HuH-7.5 (cell line): ENCODE measurements around the gene NAALADL1.
"Not testable (repeated sequence)": the region's sequence is repeated elsewhere in the genome, so short reads cannot be mapped to it uniquely, and the experiment has no call there.

Source experiments
- DNase-seq: peaks from one replicate; pipeline ENCODE4 v3.0.0; 2011; ENCODE audit warnings: low spot score

NAALADL1 gene

GRCh38 chr11:65047581-65048422, 10.6 kb downstream of the NAALADL1 start:
- DNase-seq, result no peak

- DNase-seq, result no peak
These were observed 12.6 kb downstream of the NAALADL1 start for GRCh38 chr11:65045728-65046127.

GRCh38 chr11:65045061-65045460, 13.3 kb downstream of the NAALADL1 start:
- DNase-seq, result no peak

- no peak for DNase-seq
These were observed 14.4 kb downstream of the NAALADL1 start for GRCh38 chr11:65043881-65044501.

- no peak for DNase-seq
These were observed 15.5 kb downstream of the NAALADL1 start for GRCh38 chr11:65042891-65043290.

- DNase-seq, result peak; percentile 95
These were observed 17.3 kb downstream of the NAALADL1 start, which contains the start of gene SAC3D1 for GRCh38 chr11:65040847-65041622. Gene SAC3D1 (plus strand): TSS chr11:65041210. CDS start chr11:65041293, 83 bp downstream.

GRCh38 chr11:65040520-65040846, 17.9 kb downstream of the NAALADL1 start:
- no peak for DNase-seq

GRCh38 chr11:65036931-65037330, 21.4 kb downstream of the NAALADL1 start:
- DNase-seq, result no peak

- no peak for DNase-seq
These were observed 22.8 kb downstream of the NAALADL1 start for GRCh38 chr11:65035579-65035978.

GRCh38 chr11:65034423-65034822, 23.9 kb downstream of the NAALADL1 start:
- DNase-seq, result no peak

GRCh38 chr11:65032216-65032615, 26.1 kb downstream of the NAALADL1 start:
- DNase-seq, result no peak

- DNase-seq, result peak; percentile 87
These were observed 30.9 kb downstream of the NAALADL1 start, which contains the start of gene SNX15 for GRCh38 chr11:65027213-65028067. Gene SNX15 (plus strand): TSS chr11:65027439. CDS start chr11:65027538, 99 bp downstream.

GRCh38 chr11:65026810-65027209, 31.5 kb downstream of the NAALADL1 start:
- DNase-seq, result no peak

GRCh38 chr11:65023502-65023901, 34.9 kb downstream of the NAALADL1 start:
- not testable (repeated sequence) for DNase-seq

GRCh38 chr11:65021509-65021908, 36.8 kb downstream of the NAALADL1 start:
- no peak for DNase-seq

- no peak for DNase-seq
These were observed 37.4 kb downstream of the NAALADL1 start for GRCh38 chr11:65021003-65021402.

GRCh38 chr11:65019824-65020223, 38.5 kb downstream of the NAALADL1 start:
- DNase-seq, result no peak

GRCh38 chr11:65017937-65018336, 40.4 kb downstream of the NAALADL1 start:
- no peak for DNase-seq

- no peak for DNase-seq
These were observed 41.6 kb downstream of the NAALADL1 start for GRCh38 chr11:65016705-65017104.

GRCh38 chr11:65014726-65015227, 43.6 kb downstream of the NAALADL1 start:
- no peak for DNase-seq
